Neuron (in vitro differentiated cells): Measurements from ENCODE around the gene BACH2.
"Not testable (repeated sequence)": the region's sequence is repeated elsewhere in the genome, so short reads cannot be mapped to it uniquely, and the experiment has no call there.

ENCODE experiments used
- H2AFZ ChIP-seq: one replicate; pipeline ENCODE4 v1.6.1; 2013; ENCODE audit warnings: low read depth, mild to moderate bottlenecking, inconsistent platforms, low read length, moderate library complexity
- H3K27me3 ChIP-seq: one replicate; pipeline ENCODE4 v1.6.1; 2013; ENCODE audit warnings: low read length; ENCODE audit not compliant: insufficient read depth
- H3K36me3 ChIP-seq: one replicate; pipeline ENCODE4 v1.6.1; 2013; ENCODE audit warnings: low read length; ENCODE audit not compliant: insufficient read depth
- H3K4me1 ChIP-seq: one replicate; pipeline ENCODE4 v1.6.1; 2013; ENCODE audit warnings: low read length; ENCODE audit not compliant: insufficient read depth
- H3K4me3 ChIP-seq: 2 replicates; pipeline ENCODE4 v1.5.1; 2013; ENCODE audit warnings: mild to moderate bottlenecking, low read length, moderate library complexity
- H3K9me3 ChIP-seq: one replicate; pipeline ENCODE4 v1.6.1; 2013; ENCODE audit warnings: low read length

The BACH2 gene

DNA sequence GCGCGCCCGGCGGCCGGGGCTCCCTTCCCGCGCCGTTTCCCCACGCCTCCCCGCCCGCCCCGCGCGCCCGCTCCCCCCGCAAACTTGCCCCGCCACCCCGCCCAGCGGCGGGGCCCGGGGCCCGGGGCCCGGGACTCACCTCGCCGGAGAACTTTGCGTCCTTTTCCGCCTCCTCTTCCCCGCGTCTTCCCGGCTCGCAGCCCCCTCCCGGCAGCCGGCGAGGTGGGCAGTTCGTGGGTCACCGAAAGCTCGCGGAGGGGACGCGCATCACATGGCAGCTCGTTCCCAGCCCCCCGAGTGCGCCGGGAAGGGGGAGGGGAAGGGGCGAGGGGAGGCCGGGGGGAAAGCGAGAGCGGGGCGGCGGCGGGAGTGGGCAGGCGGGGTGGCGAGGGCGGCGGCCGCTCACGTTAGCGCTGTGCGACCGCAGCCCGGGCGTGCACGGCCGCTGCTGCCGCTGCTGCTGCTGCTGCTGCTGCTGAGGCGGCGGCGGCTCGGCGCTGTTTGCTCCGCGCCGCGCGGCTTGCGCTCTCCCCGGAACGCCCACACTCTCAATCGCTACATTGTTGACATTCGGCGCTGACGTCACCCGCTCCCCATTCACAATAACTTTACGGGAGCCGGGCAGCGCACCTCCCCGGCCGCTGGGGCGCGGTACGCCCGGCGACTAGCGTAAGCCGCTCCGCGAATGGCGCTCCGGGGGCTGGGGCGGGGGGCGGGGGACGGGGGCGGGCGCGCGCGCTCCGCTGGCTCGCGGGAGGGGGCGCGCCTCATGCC is at the start of gene BACH2:
TSS of gene BACH2 (minus strand) at position 503 of the 774 bp plus-strand sequence. CDS start 287,999 bp downstream, outside the sequence.
- peaks cover 52% of the 10 kb centered on the region for H3K4me1 ChIP-seq
- H3K9me3 ChIP-seq = no peaks in the 10 kb centered on the region
- H2AFZ ChIP-seq = peak within 1 kb of the TSS; percentile 84
- peak within 1 kb of the TSS; percentile 90 for H3K4me3 ChIP-seq
- no peaks in the 10 kb centered on the region for H3K27me3 ChIP-seq
- no peaks in the 10 kb centered on the region for H3K36me3 ChIP-seq

GRCh38 chr6:90343576-90343975 is 46.9 kb upstream of the BACH2 start:
- Histone ChIP-seq H3K4me1 (peaks cover 9% of the 10 kb centered on the region), H3K4me3 (no peak overlapping the region), H3K9me3 (peaks cover 1% of the 10 kb centered on the region), H3K27me3 (peaks cover 2% of the 10 kb centered on the region), H3K36me3 (no peaks in the 10 kb centered on the region), H2AFZ (no peak overlapping the region)

DNA sequence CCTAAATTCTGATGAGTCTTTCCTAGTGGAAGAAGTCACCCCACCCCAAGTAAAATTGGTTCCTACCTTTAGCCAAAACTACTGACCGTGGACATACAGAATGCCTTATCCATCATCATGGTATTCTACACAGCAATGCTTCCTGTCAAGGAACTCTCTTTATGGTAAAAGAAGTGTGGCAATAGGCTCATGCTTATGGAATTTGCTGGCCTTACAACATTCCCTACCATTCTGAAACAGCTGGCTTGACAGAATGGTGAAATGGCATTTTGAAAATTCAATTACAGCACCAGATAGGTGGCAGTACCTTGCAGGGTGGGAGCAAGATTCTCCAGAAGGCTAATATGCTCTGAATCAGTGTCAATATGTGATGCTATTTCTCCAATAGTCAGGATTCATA is 41.8 kb upstream of the BACH2 start:
- Histone ChIP-seq H3K4me3 (no peak overlapping the region), H2AFZ (no peak overlapping the region), H3K9me3 (peaks cover 1% of the 10 kb centered on the region), H3K27me3 (peaks cover 8% of the 10 kb centered on the region), H3K4me1 (no peaks in the 10 kb centered on the region), H3K36me3 (no peaks in the 10 kb centered on the region)

DNA sequence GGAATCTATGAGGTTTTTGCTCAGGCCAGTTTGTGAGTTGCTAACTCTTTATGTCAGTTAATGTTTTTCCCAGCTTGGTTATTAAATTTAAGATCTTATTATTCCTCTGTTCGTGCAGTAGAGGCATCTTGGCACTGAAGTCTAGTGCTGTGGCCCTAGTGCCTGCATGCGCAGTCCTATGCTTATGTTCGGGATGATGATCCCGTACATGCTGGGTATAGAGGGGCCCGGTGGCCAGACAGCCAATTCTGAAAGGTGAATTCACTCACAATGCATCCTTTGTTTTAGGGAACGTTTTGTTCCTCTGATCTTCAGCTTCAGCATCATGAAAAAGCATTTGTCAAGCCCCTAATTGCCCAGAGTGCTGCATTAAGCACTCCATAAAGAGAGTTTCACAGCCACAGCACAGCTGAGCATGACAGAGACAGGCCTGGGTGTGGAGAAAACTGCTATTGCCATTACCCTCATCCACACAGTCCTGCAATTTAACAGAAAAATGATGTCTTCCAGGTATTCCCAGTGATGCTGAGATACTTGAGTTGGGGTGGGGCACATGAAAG is 39.8 kb upstream of the BACH2 start:
- peaks cover 8% of the 10 kb centered on the region for H3K27me3 ChIP-seq
- H2AFZ ChIP-seq = no peak overlapping the region
- no peaks in the 10 kb centered on the region for H3K4me1 ChIP-seq
- H3K4me3 ChIP-seq = no peak overlapping the region
- H3K36me3 ChIP-seq = no peaks in the 10 kb centered on the region
- H3K9me3 ChIP-seq = peaks cover 3% of the 10 kb centered on the region

DNA sequence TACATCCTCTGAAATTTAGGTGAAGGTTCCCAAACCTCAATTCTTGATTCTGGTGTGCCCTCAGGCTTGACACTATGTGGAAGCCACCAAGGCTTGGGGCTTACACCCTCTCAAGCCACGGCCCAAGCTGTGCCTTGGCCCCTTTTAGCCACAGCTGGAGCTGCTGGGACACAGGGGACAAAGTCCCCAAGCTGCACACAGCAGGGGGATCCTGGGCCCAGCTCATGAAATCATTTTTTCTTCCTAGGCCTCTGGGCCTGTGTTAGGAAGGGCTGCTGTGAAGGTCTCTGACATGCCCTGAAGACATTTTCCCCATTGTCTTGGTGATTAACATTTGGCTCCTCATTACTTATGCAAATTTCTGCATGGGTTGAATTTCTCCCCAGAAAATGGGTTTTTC is 37.3 kb upstream of the BACH2 start:
- Histone ChIP-seq H3K36me3 (no peaks in the 10 kb centered on the region), H3K4me1 (peaks cover 3% of the 10 kb centered on the region), H2AFZ (no peak overlapping the region), H3K4me3 (no peak overlapping the region), H3K27me3 (peaks cover 8% of the 10 kb centered on the region), H3K9me3 (peaks cover 3% of the 10 kb centered on the region)

GRCh38 chr6:90332978-90333543 is 36.4 kb upstream of the BACH2 start:
- not testable (repeated sequence) for H3K4me1 ChIP-seq, H3K36me3 ChIP-seq, H3K9me3 ChIP-seq

DNA sequence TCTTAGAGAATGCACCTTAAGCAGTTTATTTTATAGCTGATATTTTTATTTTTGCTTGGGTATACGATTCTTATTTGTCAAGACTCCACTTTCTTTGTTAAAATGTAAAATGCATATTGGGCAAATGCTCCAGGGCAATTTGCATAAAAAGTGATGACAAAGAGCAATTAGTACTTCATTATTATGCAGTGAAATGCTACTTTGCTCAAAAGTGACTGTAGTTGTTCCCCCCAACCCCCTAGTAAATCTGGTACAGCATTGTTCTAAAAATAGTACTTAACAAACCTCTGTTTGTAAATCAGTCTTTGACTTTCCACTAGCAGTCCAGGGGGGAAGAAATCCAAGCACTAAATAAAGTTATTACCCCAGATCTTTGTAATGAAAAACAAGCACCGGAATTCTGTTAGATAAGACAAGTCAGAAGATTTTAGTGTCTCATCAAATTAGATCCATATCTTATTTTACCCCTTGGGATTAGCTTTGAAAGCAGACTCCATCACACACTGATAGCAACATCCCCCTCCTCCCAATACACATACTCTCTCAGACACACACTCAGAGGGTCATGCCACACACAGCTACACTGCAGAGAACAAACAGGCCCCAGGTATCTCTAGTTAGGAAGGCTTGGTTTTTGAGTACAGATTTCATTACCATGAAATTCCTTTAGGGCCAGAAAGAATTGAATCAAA is 32.9 kb upstream of the BACH2 start:
- Histone ChIP-seq H3K36me3 (no peaks in the 10 kb centered on the region), H2AFZ (no peak overlapping the region), H3K4me3 (no peak overlapping the region), H3K9me3 (peaks cover 3% of the 10 kb centered on the region), H3K4me1 (peaks cover 3% of the 10 kb centered on the region), H3K27me3 (no peaks in the 10 kb centered on the region)

More at GRCh38 chr6:90332978-90333543, 36.4 kb upstream of the BACH2 start:
- not testable (repeated sequence) for H3K27me3 ChIP-seq, H3K4me3 ChIP-seq, H2AFZ ChIP-seq

GRCh38 chr6:90328004-90328403 is 31.4 kb upstream of the BACH2 start:
- Histone ChIP-seq H3K4me3 (no peak overlapping the region), H3K27me3 (no peaks in the 10 kb centered on the region), H3K9me3 (peaks cover 3% of the 10 kb centered on the region), H3K36me3 (no peaks in the 10 kb centered on the region), H3K4me1 (peaks cover 3% of the 10 kb centered on the region), H2AFZ (no peak overlapping the region)

GRCh38 chr6:90326404-90327057 is 29.9 kb upstream of the BACH2 start:
- Histone ChIP-seq H3K4me3 (no peak overlapping the region), H3K36me3 (no peaks in the 10 kb centered on the region), H3K4me1 (peaks cover 3% of the 10 kb centered on the region), H3K27me3 (no peaks in the 10 kb centered on the region), H3K9me3 (no peaks in the 10 kb centered on the region), H2AFZ (no peak overlapping the region)

GRCh38 chr6:90323706-90324105 is 27.1 kb upstream of the BACH2 start:
- H3K36me3 ChIP-seq = no peaks in the 10 kb centered on the region
- no peak overlapping the region for H3K4me3 ChIP-seq
- H3K4me1 ChIP-seq = no peaks in the 10 kb centered on the region
- H3K27me3 ChIP-seq = no peaks in the 10 kb centered on the region
- no peak overlapping the region for H2AFZ ChIP-seq
- H3K9me3 ChIP-seq = no peaks in the 10 kb centered on the region

- Histone ChIP-seq H3K4me3 (no peak overlapping the region), H3K4me1 (no peaks in the 10 kb centered on the region), H3K36me3 (no peaks in the 10 kb centered on the region), H3K9me3 (no peaks in the 10 kb centered on the region), H3K27me3 (no peaks in the 10 kb centered on the region), H2AFZ (no peak overlapping the region)
These were observed 26.4 kb upstream of the BACH2 start for GRCh38 chr6:90322976-90323474.

DNA sequence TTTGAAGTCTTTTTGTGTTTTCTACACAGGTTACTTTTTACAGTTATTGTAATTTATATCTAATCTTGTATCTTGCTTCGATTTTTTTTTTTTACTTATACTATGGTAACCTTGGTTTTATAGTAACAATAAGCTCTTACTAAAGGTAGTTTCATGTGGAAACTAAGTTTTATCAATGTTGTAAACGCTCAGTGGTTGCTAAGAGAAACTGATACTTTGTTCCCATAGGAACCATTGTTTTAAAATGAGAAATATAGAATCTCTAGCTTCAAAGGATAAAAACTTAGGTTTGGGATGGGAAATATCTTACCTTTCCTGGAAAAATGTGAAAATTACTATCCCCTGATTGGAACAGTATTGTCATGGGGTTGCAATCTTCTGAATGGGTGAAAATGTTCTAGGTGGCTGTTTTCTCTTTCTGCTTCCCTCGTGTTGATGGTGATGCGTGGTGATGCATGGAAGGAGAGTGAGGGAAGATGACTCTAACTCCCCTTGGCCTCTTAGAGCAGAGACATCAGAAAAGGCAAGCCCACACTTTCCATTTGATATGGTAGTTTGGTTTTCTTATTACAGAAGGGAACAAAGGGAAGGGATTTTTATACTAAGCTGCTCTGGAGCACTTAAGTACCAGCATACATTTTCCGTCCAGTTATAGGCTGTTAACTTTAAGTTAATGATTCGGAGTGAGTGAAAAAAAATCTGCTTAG is 23.5 kb upstream of the BACH2 start:
- no peaks in the 10 kb centered on the region for H3K36me3 ChIP-seq
- H3K27me3 ChIP-seq = no peaks in the 10 kb centered on the region
- no peaks in the 10 kb centered on the region for H3K9me3 ChIP-seq
- H3K4me1 ChIP-seq = peaks cover 3% of the 10 kb centered on the region
- no peak overlapping the region for H3K4me3 ChIP-seq
- H2AFZ ChIP-seq = no peak overlapping the region
